Measurements from ENCODE around the gene BICD2.

DNA sequence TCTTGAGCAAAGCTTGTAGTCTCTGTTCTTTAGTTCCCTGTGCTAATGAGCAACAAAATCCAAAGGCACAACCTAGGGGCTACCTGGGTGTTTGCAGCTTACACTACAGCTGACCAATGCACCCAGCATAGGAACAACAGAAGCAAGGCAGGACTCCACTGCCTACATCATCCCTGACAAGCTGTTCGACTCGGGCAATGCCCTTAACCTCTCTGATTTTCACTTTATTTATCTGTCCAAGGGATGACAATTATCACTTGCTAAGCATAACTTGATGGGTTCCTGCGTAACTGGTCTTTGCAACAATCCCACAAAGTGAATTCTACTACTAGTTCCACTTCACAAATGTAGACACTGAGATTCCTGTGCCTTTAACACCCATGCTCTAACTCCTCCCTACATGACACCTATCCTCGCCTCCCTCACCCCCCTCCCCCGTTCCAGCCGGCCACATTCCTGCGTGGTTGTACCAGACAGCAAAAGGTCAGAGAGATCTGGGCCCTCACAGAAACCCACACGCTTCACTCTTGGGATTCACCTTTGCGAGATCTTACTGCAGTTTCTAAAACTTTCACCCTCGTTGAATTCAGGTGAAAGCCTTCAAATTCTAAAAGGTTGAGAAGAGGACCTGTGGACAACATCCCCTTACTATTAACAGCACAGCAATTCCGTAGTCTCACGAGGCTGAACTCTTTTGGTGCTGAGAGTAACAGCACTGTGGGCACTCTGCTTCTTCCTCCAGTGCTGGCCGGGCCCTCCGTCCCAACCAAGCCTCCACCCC, 95.7 kb downstream of the BICD2 start:
- TF ChIP-seq POLR2AphosphoS5 (IDR thresholded peaks at IDR 0.05) (no peak), POLR2A (IDR thresholded peaks at IDR 0.05) (no peak)
- TF ChIP-seq, protein P1, sequence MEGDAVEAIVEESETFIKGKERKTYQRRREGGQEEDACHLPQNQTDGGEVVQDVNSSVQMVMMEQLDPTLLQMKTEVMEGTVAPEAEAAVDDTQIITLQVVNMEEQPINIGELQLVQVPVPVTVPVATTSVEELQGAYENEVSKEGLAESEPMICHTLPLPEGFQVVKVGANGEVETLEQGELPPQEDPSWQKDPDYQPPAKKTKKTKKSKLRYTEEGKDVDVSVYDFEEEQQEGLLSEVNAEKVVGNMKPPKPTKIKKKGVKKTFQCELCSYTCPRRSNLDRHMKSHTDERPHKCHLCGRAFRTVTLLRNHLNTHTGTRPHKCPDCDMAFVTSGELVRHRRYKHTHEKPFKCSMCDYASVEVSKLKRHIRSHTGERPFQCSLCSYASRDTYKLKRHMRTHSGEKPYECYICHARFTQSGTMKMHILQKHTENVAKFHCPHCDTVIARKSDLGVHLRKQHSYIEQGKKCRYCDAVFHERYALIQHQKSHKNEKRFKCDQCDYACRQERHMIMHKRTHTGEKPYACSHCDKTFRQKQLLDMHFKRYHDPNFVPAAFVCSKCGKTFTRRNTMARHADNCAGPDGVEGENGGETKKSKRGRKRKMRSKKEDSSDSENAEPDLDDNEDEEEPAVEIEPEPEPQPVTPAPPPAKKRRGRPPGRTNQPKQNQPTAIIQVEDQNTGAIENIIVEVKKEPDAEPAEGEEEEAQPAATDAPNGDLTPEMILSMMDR (IDR thresholded peaks at IDR 0.05 in 8 of 11, conservative IDR thresholded peaks at IDR 0.05 in 3 of 11), result no peak
